Activated CD4-positive, alpha-beta memory T cell treated with anti-CD3 and anti-CD28 coated beads for 36 hours (primary cell): ENCODE results near the gene TPST1. TPM values are rescaled to one million over a fixed set of nuclear protein-coding genes. Genes with fewer than 3 reads are reported as not detected.
"Not testable (repeated sequence)": the region's sequence is repeated elsewhere in the genome, so short reads cannot be mapped to it uniquely, and the experiment has no call there.

ENCODE experiments used
- CTCF ChIA-PET: fragments of 350-600 bp; sonication (Branson Sonifier 250); formaldehyde crosslinking; loops from one replicate; lab custom pipeline; 2021; ENCODE audit warnings: antibody characterized with exemption, inconsistent platforms; lab: Charles Lee
- POLR2A ChIA-PET: fragments of 350-600 bp; sonication (Branson Sonifier 250); formaldehyde crosslinking; loops from one replicate; lab custom pipeline; 2021; ENCODE audit warnings: antibody characterized with exemption; lab: Charles Lee
- DNase-seq: peaks from one replicate; pipeline ENCODE4 v3.0.0-alpha.2; 2020
- H3K27ac Mint-ChIP-seq: one replicate; pipeline ENCODE4 v1.8.0; 2021; ENCODE audit warnings: mixed read lengths
- H3K27me3 Mint-ChIP-seq: one replicate; pipeline ENCODE4 v1.8.0; 2021; ENCODE audit warnings: mixed read lengths
- H3K36me3 Mint-ChIP-seq: one replicate; pipeline ENCODE4 v1.8.0; 2021; ENCODE audit warnings: mixed read lengths
- H3K4me1 Mint-ChIP-seq: one replicate; pipeline ENCODE4 v1.8.0; 2021; ENCODE audit warnings: low read depth, mixed read lengths
- H3K4me3 Mint-ChIP-seq: one replicate; pipeline ENCODE4 v1.8.0; 2021; ENCODE audit warnings: mild to moderate bottlenecking, mixed read lengths
- H3K9me3 Mint-ChIP-seq: one replicate; pipeline ENCODE4 v1.8.0; 2021; ENCODE audit warnings: mixed read lengths
- intact Hi-C: fragments of 100-400 bp; cut with micrococcal nuclease; formaldehyde crosslinking; loops from one replicate; pipeline ENCODE4 v1.15.1; 2023
- total RNA-seq, 2 experiments: library from RNA; stranded (reverse); gene quantifications; one replicate each; pipeline ENCODE4 v1.2.3, GENCODE V29; 2021

TPST1 gene
- total RNA-seq, 2 experiments from 2014 or later, result 0.62 to 0.94 TPM

GRCh38 chr7:66362136-66362535, 157.0 kb downstream of the TPST1 start:
- ChIA-PET POLR2A (no interaction called here), CTCF (no interaction called here)
- H3K9me3 Mint-ChIP-seq, result no peaks in the 10 kb centered on the region
- intact Hi-C loops, result no loop called here
- H3K27me3 Mint-ChIP-seq, result no peaks in the 10 kb centered on the region
- H3K4me3 Mint-ChIP-seq, result no peak overlapping the region
- H3K4me1 Mint-ChIP-seq, result no peaks in the 10 kb centered on the region
- DNase-seq, result no peak
- H3K36me3 Mint-ChIP-seq, result no peaks in the 10 kb centered on the region
- no peak overlapping the region for H3K27ac Mint-ChIP-seq

- H3K27ac Mint-ChIP-seq, result no peak overlapping the region
- POLR2A ChIA-PET, result no interaction called here
- H3K9me3 Mint-ChIP-seq, result no peaks in the 10 kb centered on the region
- H3K27me3 Mint-ChIP-seq, result no peaks in the 10 kb centered on the region
- DNase-seq, result no peak
- no peak overlapping the region for H3K4me3 Mint-ChIP-seq
- CTCF ChIA-PET, result no interaction called here
- no peaks in the 10 kb centered on the region for H3K36me3 Mint-ChIP-seq
- intact Hi-C loops, result no loop called here
- no peaks in the 10 kb centered on the region for H3K4me1 Mint-ChIP-seq
These were observed 158.5 kb downstream of the TPST1 start for GRCh38 chr7:66363635-66364034.

DNA sequence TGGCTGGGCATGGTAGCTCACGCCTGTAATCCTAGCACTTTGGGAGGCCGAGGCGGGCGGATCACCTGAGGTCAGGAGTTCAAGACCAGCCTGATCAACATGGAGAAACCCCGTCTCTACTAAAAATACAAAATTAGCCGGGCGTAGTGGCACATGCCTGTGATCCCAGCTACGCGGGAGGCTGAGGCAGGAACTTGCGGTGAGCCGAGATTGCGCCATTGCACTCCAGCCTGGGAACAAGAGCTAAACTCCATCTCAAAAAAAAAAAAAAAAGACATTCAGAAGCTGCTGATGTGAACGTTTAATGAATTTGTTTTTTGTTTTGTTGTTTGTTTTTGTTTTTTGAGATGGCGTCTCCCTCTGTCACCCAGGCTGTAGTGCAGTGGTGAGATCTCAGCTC, 159.9 kb downstream of the TPST1 start:
- H3K27ac Mint-ChIP-seq, POLR2A ChIA-PET, CTCF ChIA-PET: not testable (repeated sequence)

GRCh38 chr7:66371096-66371824, 166.1 kb downstream of the TPST1 start:
- no peak for DNase-seq
- H3K36me3 Mint-ChIP-seq, result no peaks in the 10 kb centered on the region
- CTCF ChIA-PET, result no interaction called here
- no peaks in the 10 kb centered on the region for H3K9me3 Mint-ChIP-seq
- no peak overlapping the region for H3K27ac Mint-ChIP-seq
- intact Hi-C loops, result no loop called here
- no peak overlapping the region for H3K4me3 Mint-ChIP-seq
- H3K27me3 Mint-ChIP-seq, result no peaks in the 10 kb centered on the region
- H3K4me1 Mint-ChIP-seq, result no peaks in the 10 kb centered on the region
- POLR2A ChIA-PET, result no interaction called here

More for the DNA sequence above, 159.9 kb downstream of the TPST1 start:
- DNase-seq, H3K36me3 Mint-ChIP-seq, H3K4me1 Mint-ChIP-seq, H3K9me3 Mint-ChIP-seq, H3K4me3 Mint-ChIP-seq, H3K27me3 Mint-ChIP-seq, intact Hi-C loops: not testable (repeated sequence)

DNA sequence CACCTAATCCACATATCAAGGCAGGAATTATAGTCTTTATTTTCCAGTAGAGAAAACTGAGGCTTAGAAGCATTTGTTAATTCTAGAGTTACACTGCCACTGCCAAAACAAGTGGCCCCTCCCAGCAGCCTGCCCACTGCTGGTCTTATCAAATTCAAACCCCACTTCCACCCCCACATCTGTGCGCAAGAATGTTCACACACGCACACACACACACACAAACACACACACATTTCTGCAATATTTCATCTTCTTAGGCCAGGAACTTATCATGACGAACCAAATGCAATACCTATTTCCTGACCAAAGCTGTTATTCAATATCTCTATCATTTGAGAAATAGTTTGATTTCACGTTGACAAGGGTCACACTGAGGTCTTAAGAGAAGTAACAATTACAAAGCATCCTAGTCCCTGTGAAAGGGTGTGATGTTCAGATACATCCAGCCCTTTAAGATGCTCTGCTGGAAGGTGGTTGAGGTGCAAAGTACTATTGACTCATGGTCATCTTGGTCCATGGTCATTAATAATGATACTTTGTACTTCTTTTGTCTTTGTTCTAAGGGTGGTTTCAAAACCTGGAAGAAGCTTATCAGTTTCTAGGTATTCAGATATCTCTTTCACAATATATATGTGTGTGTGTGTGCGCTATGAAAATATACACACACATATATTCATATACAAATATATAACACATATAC, 169.2 kb downstream of the TPST1 start:
- intact Hi-C loops, H3K36me3 Mint-ChIP-seq, POLR2A ChIA-PET, H3K4me3 Mint-ChIP-seq, H3K4me1 Mint-ChIP-seq, H3K9me3 Mint-ChIP-seq, H3K27me3 Mint-ChIP-seq, H3K27ac Mint-ChIP-seq, DNase-seq, CTCF ChIA-PET: not testable (repeated sequence)

DNA sequence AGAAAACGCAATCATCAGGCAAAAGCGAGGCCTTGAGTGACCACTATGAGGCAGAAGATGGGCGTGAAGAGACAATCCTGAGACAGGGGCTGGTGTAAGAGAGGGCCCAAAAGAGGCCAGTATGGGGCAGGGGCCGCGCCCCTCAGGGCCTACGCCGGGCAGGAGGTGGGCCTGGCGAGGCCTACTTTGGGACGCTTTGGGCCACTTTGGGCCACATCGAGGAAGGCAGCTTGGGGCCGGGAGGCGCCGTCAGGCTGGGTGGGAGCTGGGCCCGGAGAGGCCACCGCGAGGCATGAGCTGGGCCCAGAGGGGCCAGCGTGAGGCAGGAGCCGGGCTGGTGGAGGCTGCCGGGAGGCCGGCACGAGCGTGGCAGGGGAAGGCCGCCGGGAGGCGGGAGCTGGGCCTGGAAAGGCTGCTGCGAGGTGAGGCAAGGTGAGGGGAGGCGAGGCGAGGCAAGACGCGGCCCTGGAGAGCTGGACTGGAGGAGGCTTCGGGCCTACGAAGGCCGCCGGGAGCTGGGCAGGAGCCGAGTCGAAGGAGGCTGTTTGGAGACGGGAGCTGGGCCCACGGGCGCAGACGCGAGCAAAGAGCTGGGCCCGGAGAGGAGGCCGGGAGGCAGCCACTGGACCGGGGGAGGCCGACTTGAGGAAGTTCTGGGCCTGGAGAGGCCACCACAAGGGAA, 171.3 kb downstream of the TPST1 start:
- Mint-ChIP-seq H3K27me3 (no peaks in the 10 kb centered on the region), H3K27ac (no peak overlapping the region), H3K4me3 (no peak overlapping the region), H3K4me1 (no peaks in the 10 kb centered on the region), H3K36me3 (peaks cover 10% of the 10 kb centered on the region), H3K9me3 (peaks cover 14% of the 10 kb centered on the region)
- no peak for DNase-seq
- intact Hi-C loops, result no loop called here
- POLR2A ChIA-PET, result no interaction called here
- CTCF ChIA-PET, result no interaction called here

DNA sequence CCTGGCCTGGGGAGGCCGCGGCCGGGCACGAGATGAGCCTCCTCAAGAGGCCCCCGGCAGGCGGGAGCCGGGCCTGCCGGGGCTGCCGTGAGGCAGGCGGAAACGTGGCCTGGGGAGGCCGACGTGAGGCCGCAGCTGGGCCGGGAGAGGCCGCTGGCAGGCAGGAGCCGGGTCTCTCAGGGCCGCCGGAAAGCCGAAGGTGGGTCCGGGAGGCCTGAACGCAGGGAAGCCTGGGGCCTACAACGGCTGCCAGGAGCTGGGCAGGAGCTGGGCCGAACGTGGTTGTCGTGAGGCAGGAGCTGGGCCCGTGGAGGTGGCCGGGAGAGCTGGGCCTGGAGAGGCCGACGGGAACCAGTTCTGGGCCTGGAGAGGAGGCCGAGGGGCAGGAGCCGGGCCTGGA, 171.9 kb downstream of the TPST1 start:
- DNase-seq, result no peak
- H3K36me3 Mint-ChIP-seq, result peaks cover 10% of the 10 kb centered on the region
- POLR2A ChIA-PET, result no interaction called here
- intact Hi-C loops, result no loop called here
- H3K27me3 Mint-ChIP-seq, result no peaks in the 10 kb centered on the region
- H3K9me3 Mint-ChIP-seq, result peaks cover 14% of the 10 kb centered on the region
- CTCF ChIA-PET, result no interaction called here
- no peak overlapping the region for H3K4me3 Mint-ChIP-seq
- no peaks in the 10 kb centered on the region for H3K4me1 Mint-ChIP-seq
- H3K27ac Mint-ChIP-seq, result no peak overlapping the region

GRCh38 chr7:66377714-66378113, 172.6 kb downstream of the TPST1 start:
- no peak for DNase-seq
- Mint-ChIP-seq H3K9me3 (peaks cover 14% of the 10 kb centered on the region), H3K27me3 (no peaks in the 10 kb centered on the region), H3K27ac (no peak overlapping the region), H3K36me3 (peaks cover 10% of the 10 kb centered on the region), H3K4me1 (no peaks in the 10 kb centered on the region), H3K4me3 (no peak overlapping the region)
- CTCF ChIA-PET, result no interaction called here
- POLR2A ChIA-PET, result no interaction called here
- intact Hi-C loops, result no loop called here

GRCh38 chr7:66379542-66380160, 174.5 kb downstream of the TPST1 start:
- intact Hi-C loops, result no loop called here
- no peak overlapping the region for H3K4me3 Mint-ChIP-seq
- no peak overlapping the region for H3K27ac Mint-ChIP-seq
- CTCF ChIA-PET, result no interaction called here
- POLR2A ChIA-PET, result no interaction called here
- DNase-seq, result no peak
- H3K4me1 Mint-ChIP-seq, result no peaks in the 10 kb centered on the region
- no peaks in the 10 kb centered on the region for H3K27me3 Mint-ChIP-seq
- H3K9me3 Mint-ChIP-seq, result peaks cover 14% of the 10 kb centered on the region
- peaks cover 10% of the 10 kb centered on the region for H3K36me3 Mint-ChIP-seq

GRCh38 chr7:66380272-66380888, 175.2 kb downstream of the TPST1 start:
- peaks cover 10% of the 10 kb centered on the region for H3K36me3 Mint-ChIP-seq

GRCh38 chr7:66382182-66382923, 177.2 kb downstream of the TPST1 start:
- intact Hi-C loops, H3K36me3 Mint-ChIP-seq, H3K4me1 Mint-ChIP-seq, CTCF ChIA-PET, H3K27ac Mint-ChIP-seq, H3K4me3 Mint-ChIP-seq, POLR2A ChIA-PET, H3K27me3 Mint-ChIP-seq, DNase-seq: not testable (repeated sequence)
- H3K9me3 Mint-ChIP-seq, result peaks cover 14% of the 10 kb centered on the region

More at GRCh38 chr7:66380272-66380888, 175.2 kb downstream of the TPST1 start:
- Mint-ChIP-seq H3K27ac (no peak overlapping the region), H3K27me3 (no peaks in the 10 kb centered on the region), H3K4me1 (no peaks in the 10 kb centered on the region), H3K4me3 (no peak overlapping the region), H3K9me3 (peaks cover 14% of the 10 kb centered on the region)
- ChIA-PET POLR2A (no interaction called here), CTCF (no interaction called here)
- no peak for DNase-seq
- intact Hi-C loops, result no loop called here
